HepG2 (cell line): Measurements from ENCODE around the gene IQGAP2. TPM values are rescaled to one million over a fixed set of nuclear protein-coding genes. Genes with fewer than 3 reads are reported as not detected.

Experiments
- AGO2 ChIP-seq: fragments of 200-400 bp; formaldehyde crosslinking; optimal IDR thresholded peaks from 2 replicates; pipeline ENCODE3; 2017; ENCODE audit warnings: mild to moderate bottlenecking, low read depth, low read length, moderate library complexity
- FOXA3 ChIP-seq: IDR thresholded peaks from 2 replicates; pipeline ENCODE4 v1.6.1; 2016; ENCODE audit warnings: missing genetic modification reagents, missing compliant biosample characterization
- JDP2 ChIP-seq: sonication (generic); formaldehyde crosslinking; IDR thresholded peaks from 2 replicates; pipeline ENCODE4 v1.8.1; 2022; ENCODE audit warnings: missing genetic modification reagents, borderline replicate concordance
- MIER2 ChIP-seq: IDR thresholded peaks from 2 replicates; pipeline ENCODE4 v1.6.1; 2016; ENCODE audit warnings: missing biosample characterization, missing genetic modification reagents
- MIXL1 ChIP-seq: IDR thresholded peaks from 2 replicates; pipeline ENCODE4 v1.6.1; 2016
- NR2F6 ChIP-seq, 2 experiments: IDR thresholded peaks; 2 replicates each; pipeline ENCODE4 v1.6.1; 2016; ENCODE audit warnings: antibody characterized with exemption in 1 of 2, mild to moderate bottlenecking in 1 of 2
- SALL2 ChIP-seq: sonication (generic); formaldehyde crosslinking; IDR thresholded peaks from 2 replicates; pipeline ENCODE4 v1.8.1; 2023; ENCODE audit warnings: mild to moderate bottlenecking, missing genetic modification reagents, inconsistent platforms
- TAF1 ChIP-seq: sonication (generic); formaldehyde crosslinking; IDR thresholded peaks from 2 replicates; pipeline ENCODE4 v1.4.0; 2020; ENCODE audit warnings: missing genetic modification reagents
- TRIM22 ChIP-seq: fragments of 450-650 bp; IDR thresholded peaks from 2 replicates; pipeline ENCODE4 v1.6.1; 2017
- USF2 ChIP-seq, 2 experiments: sonication (generic) in 1 of 2; formaldehyde crosslinking in 1 of 2; IDR thresholded peaks; 2 replicates each; pipeline versions ENCODE4 v1.5.1 to v1.6.1; 2011 to 2020; ENCODE audit warnings: borderline replicate concordance in 1 of 2, low read depth in 1 of 2, low read length in 1 of 2, mild to moderate bottlenecking in 1 of 2, missing genetic modification reagents in 1 of 2, moderate library complexity in 1 of 2
- ZBED4 ChIP-seq: sonication (generic); formaldehyde crosslinking; IDR thresholded peaks from 2 replicates; pipeline ENCODE4 v1.4.0; 2020; ENCODE audit warnings: missing genetic modification reagents, borderline replicate concordance
- ZNF431 ChIP-seq: sonication (generic); formaldehyde crosslinking; IDR thresholded peaks from 2 replicates; pipeline ENCODE4 v1.9.0; 2022; ENCODE audit warnings: missing genetic modification reagents, low read depth, mild to moderate bottlenecking, borderline replicate concordance
- ZNF496 ChIP-seq: sonication (generic); formaldehyde crosslinking; IDR thresholded peaks from 2 replicates; pipeline ENCODE4 v1.8.1; 2023; ENCODE audit warnings: mild to moderate bottlenecking, moderate library complexity, missing genetic modification reagents; ENCODE audit not compliant: insufficient replicate concordance
- ZSCAN25 ChIP-seq: sonication (generic); formaldehyde crosslinking; IDR thresholded peaks from 2 replicates; pipeline ENCODE4 v1.8.0; 2022; ENCODE audit warnings: mild to moderate bottlenecking, missing genetic modification reagents
- polyA plus RNA-seq, 8 experiments: library from polyadenylated mRNA; depleted of rRNA in 3 of 8; stranded (reverse) in 7 of 8; unstranded in 1 of 8; fragments of >200 nt; fragmentation: Illumina TruSeq in 4 of 8; extraction: Trizol in 4 of 8; gene quantifications; 2 replicates each; pipeline versions ENCODE4 v1.2.1 to v1.2.3, GENCODE V29; 2011 to 2016; ENCODE audit warnings: low read depth in 4 of 8, missing spikeins in 1 of 8, mixed read lengths in 1 of 8; ENCODE audit not compliant: insufficient read depth in 1 of 8
- total RNA-seq, 5 experiments: library from RNA; depleted of rRNA; stranded (reverse); fragments of >200 nt; fragmentation: Illumina TruSeq; extraction: Trizol; gene quantifications; 2 replicates each; pipeline ENCODE4 v1.2.3, GENCODE V29; 2016; ENCODE audit warnings: low read depth in 1 of 5
- TF ChIP-seq, protein P1 (sequence below): IDR thresholded peaks from 2 replicates; pipeline ENCODE4 v1.6.1; 2012; ENCODE audit warnings: low read length, improper control_type of control experiment

The IQGAP2 gene
- total and polyA plus RNA-seq, 2 of the 13 experiments (the other 11 are each of a cell fraction or from before 2014, with no cell fraction given), result 35.2 to 83.3 TPM

- TF ChIP-seq USF2 (IDR thresholded peaks at IDR 0.05; ENCODE audit: low read depth, low read length) (peak; percentile 71), USF2 (CRISPR knock-in tag; IDR thresholded peaks at IDR 0.05; ENCODE audit: borderline replicate concordance) (peak; percentile 72; the same call in 1 of the 2 replicates), ZNF431 (CRISPR knock-in tag) (peak; percentile 68; the same call in 1 of the 2 replicates), ZSCAN25 (CRISPR knock-in tag) (peak; percentile 73; the same call in 1 of the 2 replicates), TAF1 (CRISPR knock-in tag) (peak; percentile 22; the same call in 1 of the 2 replicates), AGO2 (no peak), TRIM22 (no peak), SALL2 (CRISPR knock-in tag) (no peak), NR2F6 (IDR thresholded peaks at IDR 0.05) (peak; percentile 78), NR2F6 (CRISPR knock-in tag; IDR thresholded peaks at IDR 0.05) (peak; percentile 78), MIER2 (CRISPR knock-in tag) (no peak), MIXL1 (CRISPR knock-in tag) (peak; percentile 79), ZBED4 (CRISPR knock-in tag) (0 out of 2 replicates have a peak, but pooled peaks have one; percentile 36), ZNF496 (CRISPR knock-in tag) (no peak), FOXA3 (CRISPR knock-in tag) (peak; percentile 90), JDP2 (CRISPR knock-in tag) (no peak; the same call in 1 of the 2 replicates)
- TF ChIP-seq, protein P1, sequence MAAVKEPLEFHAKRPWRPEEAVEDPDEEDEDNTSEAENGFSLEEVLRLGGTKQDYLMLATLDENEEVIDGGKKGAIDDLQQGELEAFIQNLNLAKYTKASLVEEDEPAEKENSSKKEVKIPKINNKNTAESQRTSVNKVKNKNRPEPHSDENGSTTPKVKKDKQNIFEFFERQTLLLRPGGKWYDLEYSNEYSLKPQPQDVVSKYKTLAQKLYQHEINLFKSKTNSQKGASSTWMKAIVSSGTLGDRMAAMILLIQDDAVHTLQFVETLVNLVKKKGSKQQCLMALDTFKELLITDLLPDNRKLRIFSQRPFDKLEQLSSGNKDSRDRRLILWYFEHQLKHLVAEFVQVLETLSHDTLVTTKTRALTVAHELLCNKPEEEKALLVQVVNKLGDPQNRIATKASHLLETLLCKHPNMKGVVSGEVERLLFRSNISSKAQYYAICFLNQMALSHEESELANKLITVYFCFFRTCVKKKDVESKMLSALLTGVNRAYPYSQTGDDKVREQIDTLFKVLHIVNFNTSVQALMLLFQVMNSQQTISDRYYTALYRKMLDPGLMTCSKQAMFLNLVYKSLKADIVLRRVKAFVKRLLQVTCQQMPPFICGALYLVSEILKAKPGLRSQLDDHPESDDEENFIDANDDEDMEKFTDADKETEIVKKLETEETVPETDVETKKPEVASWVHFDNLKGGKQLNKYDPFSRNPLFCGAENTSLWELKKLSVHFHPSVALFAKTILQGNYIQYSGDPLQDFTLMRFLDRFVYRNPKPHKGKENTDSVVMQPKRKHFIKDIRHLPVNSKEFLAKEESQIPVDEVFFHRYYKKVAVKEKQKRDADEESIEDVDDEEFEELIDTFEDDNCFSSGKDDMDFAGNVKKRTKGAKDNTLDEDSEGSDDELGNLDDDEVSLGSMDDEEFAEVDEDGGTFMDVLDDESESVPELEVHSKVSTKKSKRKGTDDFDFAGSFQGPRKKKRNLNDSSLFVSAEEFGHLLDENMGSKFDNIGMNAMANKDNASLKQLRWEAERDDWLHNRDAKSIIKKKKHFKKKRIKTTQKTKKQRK, result no peak
Observed at GRCh38 chr5:76404223-76405211, 1.4 kb downstream of the IQGAP2 start (continued).
